WTC11 (cell line): ENCODE measurements around the gene MORN1. TPM values are rescaled to one million over a fixed set of nuclear protein-coding genes. Genes with fewer than 3 reads are reported as not detected.

ENCODE experiments used
- ATAC-seq: fragments of 200-7000 bp; cut with Tn5 transposase; 2 replicates; pipeline ENCODE4 v1.10.0; 2021; ENCODE audit warnings: mild to moderate bottlenecking, moderate library complexity
- CTCF ChIA-PET: fragments of 300-600 bp; sonication (Branson Sonifier 250); formaldehyde crosslinking; loops from one replicate; lab custom pipeline; 2021; ENCODE audit warnings: antibody characterized with exemption; lab: Charles Lee
- POLR2A ChIA-PET: fragments of 350-600 bp; sonication (Branson Sonifier 250); formaldehyde crosslinking; loops from one replicate; lab custom pipeline; 2021; ENCODE audit warnings: antibody characterized with exemption; lab: Charles Lee
- DNase-seq: peaks from one replicate; pipeline ENCODE4 v3.0.0; 2021; ENCODE audit warnings: low spot score
- H3K27ac Mint-ChIP-seq: 2 replicates; pipeline ENCODE4 v1.8.0; 2021; ENCODE audit warnings: mixed read lengths
- H3K27me3 Mint-ChIP-seq: 2 replicates; pipeline ENCODE4 v1.8.0; 2021; ENCODE audit warnings: low read depth, mild to moderate bottlenecking, moderate library complexity, mixed read lengths
- H3K36me3 Mint-ChIP-seq: 2 replicates; pipeline ENCODE4 v1.8.0; 2021; ENCODE audit warnings: mixed read lengths
- H3K4me1 Mint-ChIP-seq: 2 replicates; pipeline ENCODE4 v1.8.0; 2022; ENCODE audit warnings: mixed read lengths
- H3K4me3 Mint-ChIP-seq: 2 replicates; pipeline ENCODE4 v1.8.0; 2021; ENCODE audit warnings: mild to moderate bottlenecking, moderate library complexity, mixed read lengths
- H3K9me3 Mint-ChIP-seq: 2 replicates; pipeline ENCODE4 v1.8.0; 2021; ENCODE audit warnings: mixed read lengths
- GRHL2 ChIP-seq: fragments of 250-450 bp; sonication (Bioruptor Pico); IDR thresholded peaks from 2 replicates; pipeline ENCODE4 v1.8.0; 2022; ENCODE audit warnings: mild to moderate bottlenecking, moderate library complexity; ENCODE audit not compliant: insufficient replicate concordance, severe bottlenecking
- PRRX2 ChIP-seq: fragments of 250-450 bp; sonication (Bioruptor Pico); IDR thresholded peaks from 2 replicates; pipeline ENCODE4 v1.8.0; 2021; ENCODE audit warnings: mild to moderate bottlenecking
- ZBTB21 ChIP-seq: sonication (generic); formaldehyde crosslinking; IDR thresholded peaks from 2 replicates; pipeline ENCODE4 v1.8.1; 2023; ENCODE audit warnings: mild to moderate bottlenecking, missing genetic modification reagents, borderline replicate concordance
- ZNF219 ChIP-seq: sonication (generic); formaldehyde crosslinking; IDR thresholded peaks from 2 replicates; pipeline ENCODE4 v1.8.0; 2023; ENCODE audit warnings: missing genetic modification reagents, mild to moderate bottlenecking, borderline replicate concordance
- ZNF232 ChIP-seq: sonication (generic); formaldehyde crosslinking; IDR thresholded peaks from 2 replicates; pipeline ENCODE4 v1.8.0; 2022; ENCODE audit warnings: mild to moderate bottlenecking, missing genetic modification reagents
- total RNA-seq: library from RNA; stranded (reverse); gene quantifications from 3 replicates; pipeline ENCODE4 v1.2.3, GENCODE V29; 2021
- TF ChIP-seq, protein P1 (sequence below): fragments of 250-450 bp; sonication (Bioruptor Pico); IDR thresholded peaks from 2 replicates; pipeline ENCODE4 v1.9.0; 2021; ENCODE audit warnings: mild to moderate bottlenecking
- TF ChIP-seq, protein P2 (sequence below): fragments of 200-600 bp; IDR thresholded peaks from 2 replicates; pipeline ENCODE4 v1.8.0; 2022; ENCODE audit warnings: antibody characterized with exemption
- TF ChIP-seq, protein P3 (sequence below): fragments of 250-450 bp; sonication (Bioruptor Pico); IDR thresholded peaks from 2 replicates; pipeline ENCODE4 v1.9.0; 2021; ENCODE audit warnings: mild to moderate bottlenecking
- TF ChIP-seq, protein P4 (sequence below): sonication (generic); formaldehyde crosslinking; IDR thresholded peaks from 2 replicates; pipeline ENCODE4 v1.8.0; 2022; ENCODE audit warnings: mild to moderate bottlenecking, missing genetic modification reagents
- TF ChIP-seq, protein P5 (sequence below): fragments of 250-450 bp; sonication (Bioruptor Pico); IDR thresholded peaks from 2 replicates; pipeline ENCODE4 v2.1.2; 2022; ENCODE audit warnings: mild to moderate bottlenecking, moderate library complexity
- TF ChIP-seq, protein P6 (sequence below): fragments of 250-450 bp; sonication (Bioruptor Pico); conservative IDR thresholded peaks from 2 replicates; pipeline ENCODE4 v1.9.0; 2021; ENCODE audit warnings: mild to moderate bottlenecking
- TF ChIP-seq, protein P7 (sequence below): sonication (generic); formaldehyde crosslinking; IDR thresholded peaks from 2 replicates; pipeline ENCODE4 v1.8.1; 2023; ENCODE audit warnings: mild to moderate bottlenecking, moderate library complexity, missing genetic modification reagents
- TF ChIP-seq, protein P8 (sequence below): sonication (generic); formaldehyde crosslinking; IDR thresholded peaks from 2 replicates; pipeline ENCODE4 v1.8.1; 2023; ENCODE audit warnings: mild to moderate bottlenecking, missing genetic modification reagents

The MORN1 gene
- total RNA-seq, 1 experiment from 2014 or later = 14.5 TPM

DNA sequence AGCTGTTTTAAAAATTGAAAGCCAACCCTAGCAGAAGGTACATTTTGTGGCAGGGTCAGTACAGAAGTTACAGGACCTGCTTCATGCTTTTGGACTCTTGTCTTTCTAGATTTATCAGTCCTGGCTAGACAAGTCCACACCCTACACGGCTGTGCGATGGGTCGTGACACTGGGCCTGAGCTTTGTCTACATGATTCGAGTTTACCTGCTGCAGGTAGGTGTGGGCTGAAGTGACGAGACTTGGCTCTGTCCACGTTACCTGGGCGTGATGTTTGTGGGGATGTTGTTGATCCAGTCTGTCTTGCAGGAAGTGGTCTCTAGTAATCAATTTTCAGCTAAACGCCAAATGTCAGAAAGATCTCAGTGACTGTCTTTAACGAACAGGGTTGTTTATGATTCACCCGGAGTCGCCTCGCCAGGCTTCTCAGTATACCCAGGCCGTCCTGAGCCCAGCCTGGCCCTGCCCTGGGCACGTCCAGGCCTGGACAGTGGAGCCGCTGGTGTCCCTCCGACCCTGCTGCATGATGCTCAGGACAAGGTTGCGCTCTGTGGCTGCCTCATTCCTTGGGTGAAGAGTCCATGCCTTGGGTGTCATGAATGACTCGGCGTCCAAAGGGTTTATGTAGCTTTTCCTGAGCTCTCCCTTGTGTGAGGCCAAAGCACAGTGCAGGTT, 5.8 kb upstream of the MORN1 start:
- peaks cover 49% of the 10 kb centered on the region for H3K36me3 Mint-ChIP-seq
- peaks cover 11% of the 10 kb centered on the region for H3K4me1 Mint-ChIP-seq
- TF ChIP-seq, protein P1, sequence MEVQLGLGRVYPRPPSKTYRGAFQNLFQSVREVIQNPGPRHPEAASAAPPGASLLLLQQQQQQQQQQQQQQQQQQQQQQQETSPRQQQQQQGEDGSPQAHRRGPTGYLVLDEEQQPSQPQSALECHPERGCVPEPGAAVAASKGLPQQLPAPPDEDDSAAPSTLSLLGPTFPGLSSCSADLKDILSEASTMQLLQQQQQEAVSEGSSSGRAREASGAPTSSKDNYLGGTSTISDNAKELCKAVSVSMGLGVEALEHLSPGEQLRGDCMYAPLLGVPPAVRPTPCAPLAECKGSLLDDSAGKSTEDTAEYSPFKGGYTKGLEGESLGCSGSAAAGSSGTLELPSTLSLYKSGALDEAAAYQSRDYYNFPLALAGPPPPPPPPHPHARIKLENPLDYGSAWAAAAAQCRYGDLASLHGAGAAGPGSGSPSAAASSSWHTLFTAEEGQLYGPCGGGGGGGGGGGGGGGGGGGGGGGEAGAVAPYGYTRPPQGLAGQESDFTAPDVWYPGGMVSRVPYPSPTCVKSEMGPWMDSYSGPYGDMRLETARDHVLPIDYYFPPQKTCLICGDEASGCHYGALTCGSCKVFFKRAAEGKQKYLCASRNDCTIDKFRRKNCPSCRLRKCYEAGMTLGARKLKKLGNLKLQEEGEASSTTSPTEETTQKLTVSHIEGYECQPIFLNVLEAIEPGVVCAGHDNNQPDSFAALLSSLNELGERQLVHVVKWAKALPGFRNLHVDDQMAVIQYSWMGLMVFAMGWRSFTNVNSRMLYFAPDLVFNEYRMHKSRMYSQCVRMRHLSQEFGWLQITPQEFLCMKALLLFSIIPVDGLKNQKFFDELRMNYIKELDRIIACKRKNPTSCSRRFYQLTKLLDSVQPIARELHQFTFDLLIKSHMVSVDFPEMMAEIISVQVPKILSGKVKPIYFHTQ = no peak
- TF ChIP-seq, protein P2, sequence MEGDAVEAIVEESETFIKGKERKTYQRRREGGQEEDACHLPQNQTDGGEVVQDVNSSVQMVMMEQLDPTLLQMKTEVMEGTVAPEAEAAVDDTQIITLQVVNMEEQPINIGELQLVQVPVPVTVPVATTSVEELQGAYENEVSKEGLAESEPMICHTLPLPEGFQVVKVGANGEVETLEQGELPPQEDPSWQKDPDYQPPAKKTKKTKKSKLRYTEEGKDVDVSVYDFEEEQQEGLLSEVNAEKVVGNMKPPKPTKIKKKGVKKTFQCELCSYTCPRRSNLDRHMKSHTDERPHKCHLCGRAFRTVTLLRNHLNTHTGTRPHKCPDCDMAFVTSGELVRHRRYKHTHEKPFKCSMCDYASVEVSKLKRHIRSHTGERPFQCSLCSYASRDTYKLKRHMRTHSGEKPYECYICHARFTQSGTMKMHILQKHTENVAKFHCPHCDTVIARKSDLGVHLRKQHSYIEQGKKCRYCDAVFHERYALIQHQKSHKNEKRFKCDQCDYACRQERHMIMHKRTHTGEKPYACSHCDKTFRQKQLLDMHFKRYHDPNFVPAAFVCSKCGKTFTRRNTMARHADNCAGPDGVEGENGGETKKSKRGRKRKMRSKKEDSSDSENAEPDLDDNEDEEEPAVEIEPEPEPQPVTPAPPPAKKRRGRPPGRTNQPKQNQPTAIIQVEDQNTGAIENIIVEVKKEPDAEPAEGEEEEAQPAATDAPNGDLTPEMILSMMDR = no peak
- no peak for TF ChIP-seq GRHL2 (CRISPR knock-in tag)
- TF ChIP-seq, protein P3, sequence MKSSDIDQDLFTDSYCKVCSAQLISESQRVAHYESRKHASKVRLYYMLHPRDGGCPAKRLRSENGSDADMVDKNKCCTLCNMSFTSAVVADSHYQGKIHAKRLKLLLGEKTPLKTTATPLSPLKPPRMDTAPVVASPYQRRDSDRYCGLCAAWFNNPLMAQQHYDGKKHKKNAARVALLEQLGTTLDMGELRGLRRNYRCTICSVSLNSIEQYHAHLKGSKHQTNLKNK (CRISPR knock-in tag) = no peak
- TF ChIP-seq, protein P4, sequence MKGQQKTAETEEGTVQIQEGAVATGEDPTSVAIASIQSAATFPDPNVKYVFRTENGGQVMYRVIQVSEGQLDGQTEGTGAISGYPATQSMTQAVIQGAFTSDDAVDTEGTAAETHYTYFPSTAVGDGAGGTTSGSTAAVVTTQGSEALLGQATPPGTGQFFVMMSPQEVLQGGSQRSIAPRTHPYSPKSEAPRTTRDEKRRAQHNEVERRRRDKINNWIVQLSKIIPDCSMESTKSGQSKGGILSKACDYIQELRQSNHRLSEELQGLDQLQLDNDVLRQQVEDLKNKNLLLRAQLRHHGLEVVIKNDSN = no peak
- TF ChIP-seq, protein P5, sequence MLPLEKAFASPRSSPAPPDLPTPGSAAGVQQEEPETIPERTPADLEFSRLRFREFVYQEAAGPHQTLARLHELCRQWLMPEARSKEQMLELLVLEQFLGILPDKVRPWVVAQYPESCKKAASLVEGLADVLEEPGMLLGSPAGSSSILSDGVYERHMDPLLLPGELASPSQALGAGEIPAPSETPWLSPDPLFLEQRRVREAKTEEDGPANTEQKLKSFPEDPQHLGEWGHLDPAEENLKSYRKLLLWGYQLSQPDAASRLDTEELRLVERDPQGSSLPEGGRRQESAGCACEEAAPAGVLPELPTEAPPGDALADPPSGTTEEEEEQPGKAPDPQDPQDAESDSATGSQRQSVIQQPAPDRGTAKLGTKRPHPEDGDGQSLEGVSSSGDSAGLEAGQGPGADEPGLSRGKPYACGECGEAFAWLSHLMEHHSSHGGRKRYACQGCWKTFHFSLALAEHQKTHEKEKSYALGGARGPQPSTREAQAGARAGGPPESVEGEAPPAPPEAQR (CRISPR knock-in tag) = no peak
- TF ChIP-seq, protein P6, sequence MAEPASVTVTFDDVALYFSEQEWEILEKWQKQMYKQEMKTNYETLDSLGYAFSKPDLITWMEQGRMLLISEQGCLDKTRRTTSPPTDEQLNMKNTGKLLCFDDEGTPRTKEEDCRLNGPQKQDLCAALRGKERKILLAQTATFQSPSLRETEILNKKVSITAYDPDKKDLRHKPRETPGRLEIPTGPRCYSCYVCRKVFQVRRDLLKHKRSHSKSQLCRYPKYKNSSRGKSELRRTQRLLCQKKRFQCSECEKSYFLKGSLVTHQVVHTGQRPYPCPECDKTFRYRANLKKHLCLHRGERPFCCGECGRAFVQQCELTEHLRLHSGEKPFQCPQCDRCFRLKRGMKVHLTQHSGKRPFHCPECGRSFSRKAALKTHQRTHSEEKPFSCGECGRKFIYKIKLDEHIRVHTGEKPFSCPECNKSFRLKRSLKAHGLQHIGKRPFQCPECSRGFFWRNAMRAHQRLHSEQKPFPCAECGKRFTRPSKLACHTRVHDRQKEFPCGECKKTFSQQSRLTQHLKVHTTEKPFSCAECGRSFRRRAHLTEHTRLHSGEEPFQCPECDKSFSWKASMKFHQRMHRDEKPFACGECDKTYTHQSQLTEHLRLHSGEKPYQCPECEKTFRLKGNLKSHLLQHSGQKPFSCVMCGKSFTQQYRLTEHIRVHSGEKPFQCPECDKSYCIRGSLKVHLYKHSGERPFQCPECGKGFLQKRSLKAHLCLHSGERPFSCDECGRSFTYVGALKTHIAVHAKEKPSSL = no peak
- no peak overlapping the region for H3K4me3 Mint-ChIP-seq
- CTCF ChIA-PET = interaction anchor here (0.5 kb wide), 1 partner anchor 192 kb away, joined by 3 read pairs; no protein-coding TSS in a partner anchor
- H3K9me3 Mint-ChIP-seq = no peaks in the 10 kb centered on the region
- ATAC-seq (no peak), DNase-seq (no peak)
- no peaks in the 10 kb centered on the region for H3K27me3 Mint-ChIP-seq
- POLR2A ChIA-PET = no interaction called here
- peak overlapping the region; percentile 63; the same call in 1 of the 2 replicates for H3K27ac Mint-ChIP-seq

DNA sequence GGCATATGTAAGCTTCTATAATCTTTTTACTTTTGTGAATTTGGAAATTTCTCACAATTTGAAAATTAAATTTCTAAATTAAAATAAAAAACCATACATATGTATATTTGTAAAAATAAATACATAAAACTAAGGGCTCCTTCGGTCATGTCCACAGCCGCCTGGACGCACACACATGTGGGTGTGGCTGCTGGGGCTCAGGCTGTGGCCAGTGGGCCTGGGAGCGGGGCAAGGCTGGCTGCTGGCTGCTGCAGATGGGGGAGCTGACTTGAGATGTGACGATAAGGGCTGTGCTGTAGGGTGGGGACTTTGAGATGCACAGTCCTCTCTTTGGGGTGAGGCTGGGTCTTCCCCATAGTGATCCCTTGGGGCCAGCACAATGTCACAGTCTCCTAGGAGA, 5.1 kb upstream of the MORN1 start:
- no peak for ATAC-seq
- Mint-ChIP-seq H3K27me3 (no peaks in the 10 kb centered on the region), H3K27ac (no peak overlapping the region), H3K4me3 (no peak overlapping the region), H3K36me3 (peaks cover 43% of the 10 kb centered on the region), H3K4me1 (peaks cover 11% of the 10 kb centered on the region), H3K9me3 (no peaks in the 10 kb centered on the region)
- no peak for DNase-seq
- CTCF ChIA-PET = interaction anchor here (0.5 kb wide), 1 partner anchor 191 kb away, joined by 3 read pairs; no protein-coding TSS in a partner anchor
- POLR2A ChIA-PET = no interaction called here
- TF ChIP-seq ZNF219 (no peak), PRRX2 (CRISPR knock-in tag) (no peak), ZNF232 (no peak), ZBTB21 (CRISPR knock-in tag) (no peak)
- TF ChIP-seq, protein P6 = no peak
- TF ChIP-seq, protein P7, sequence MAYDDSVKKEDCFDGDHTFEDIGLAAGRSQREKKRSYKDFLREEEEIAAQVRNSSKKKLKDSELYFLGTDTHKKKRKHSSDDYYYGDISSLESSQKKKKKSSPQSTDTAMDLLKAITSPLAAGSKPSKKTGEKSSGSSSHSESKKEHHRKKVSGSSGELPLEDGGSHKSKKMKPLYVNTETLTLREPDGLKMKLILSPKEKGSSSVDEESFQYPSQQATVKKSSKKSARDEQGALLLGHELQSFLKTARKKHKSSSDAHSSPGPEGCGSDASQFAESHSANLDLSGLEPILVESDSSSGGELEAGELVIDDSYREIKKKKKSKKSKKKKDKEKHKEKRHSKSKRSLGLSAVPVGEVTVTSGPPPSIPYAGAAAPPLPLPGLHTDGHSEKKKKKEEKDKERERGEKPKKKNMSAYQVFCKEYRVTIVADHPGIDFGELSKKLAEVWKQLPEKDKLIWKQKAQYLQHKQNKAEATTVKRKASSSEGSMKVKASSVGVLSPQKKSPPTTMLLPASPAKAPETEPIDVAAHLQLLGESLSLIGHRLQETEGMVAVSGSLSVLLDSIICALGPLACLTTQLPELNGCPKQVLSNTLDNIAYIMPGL (CRISPR knock-in tag) = no peak
- TF ChIP-seq, protein P8, sequence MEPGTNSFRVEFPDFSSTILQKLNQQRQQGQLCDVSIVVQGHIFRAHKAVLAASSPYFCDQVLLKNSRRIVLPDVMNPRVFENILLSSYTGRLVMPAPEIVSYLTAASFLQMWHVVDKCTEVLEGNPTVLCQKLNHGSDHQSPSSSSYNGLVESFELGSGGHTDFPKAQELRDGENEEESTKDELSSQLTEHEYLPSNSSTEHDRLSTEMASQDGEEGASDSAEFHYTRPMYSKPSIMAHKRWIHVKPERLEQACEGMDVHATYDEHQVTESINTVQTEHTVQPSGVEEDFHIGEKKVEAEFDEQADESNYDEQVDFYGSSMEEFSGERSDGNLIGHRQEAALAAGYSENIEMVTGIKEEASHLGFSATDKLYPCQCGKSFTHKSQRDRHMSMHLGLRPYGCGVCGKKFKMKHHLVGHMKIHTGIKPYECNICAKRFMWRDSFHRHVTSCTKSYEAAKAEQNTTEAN (CRISPR knock-in tag) = no peak
